ENCODE measurements around the gene ARMC9. TPM values are rescaled to one million over a fixed set of nuclear protein-coding genes. Genes with fewer than 3 reads are reported as not detected.

ARMC9 gene
- total RNA-seq, 1 experiment from 2014 or later: 42.7 TPM

- ChIA-PET CTCF (interaction anchor here (0.6 kb wide), 1 partner anchor 142 kb away, joined by 3 read pairs; no protein-coding TSS in a partner anchor), POLR2A (no interaction called here)
- no peaks in the 10 kb centered on the region for H3K4me1 ChIP-seq (ENCODE audit: control insufficient read depth, insufficient read depth, low read length)
- no peak for ATAC-seq
- no peaks in the 10 kb centered on the region for H3K27me3 ChIP-seq (ENCODE audit: control insufficient read depth, insufficient read depth, low read length)
- in situ Hi-C loops (cut with HindIII; ENCODE audit: low pct_unique_long_range_greater_than_20kb, low sequenced_read_pairs): loop anchor here (10.0 kb wide), 1 partner anchor 54 kb away; no protein-coding TSS in a partner anchor
- H3K9me3 ChIP-seq (ENCODE audit: control insufficient read depth, insufficient read depth, low read depth, low read length): no peaks in the 10 kb centered on the region
- no peak for TF ChIP-seq SIN3A (IDR thresholded peaks at IDR 0.05; ENCODE audit: borderline replicate concordance, insufficient read depth, low read depth, low read length)
- no peak for TF ChIP-seq CTCF (IDR thresholded peaks at IDR 0.05)
- no peak for TF ChIP-seq TCF7L2 (IDR thresholded peaks at IDR 0.05; ENCODE audit: low read depth, low read length)
- TF ChIP-seq POLR2AphosphoS5 (IDR thresholded peaks at IDR 0.05; ENCODE audit: low read depth, low read length): no peak
- TF ChIP-seq REST (IDR thresholded peaks at IDR 0.05; ENCODE audit: insufficient read depth in 1 of 2, low read depth in 2 of 2, low read length in 1 of 2): no peak
- no peak for DNase-seq (ENCODE audit: low read depth, low spot score)
- no TSS peak for BruUV-seq (replicated peaks)
- H3K36me3 ChIP-seq (ENCODE audit: control insufficient read depth, insufficient read depth, low read length): no peaks in the 10 kb centered on the region; the same call in 1 of the 2 replicates
- no peak overlapping the region for H3K4me3 ChIP-seq (ENCODE audit: low read depth in 2 of 2, low read length in 2 of 2)
- no peak overlapping the region for H3K27ac ChIP-seq (ENCODE audit: low read length)
- intact Hi-C loops (cut with micrococcal nuclease; ENCODE audit: unreplicated experiment): no loop called here
Measured at GRCh38 chr2:231270221-231271114, 72.0 kb downstream of the ARMC9 start.

GRCh38 chr2:231272991-231273390 lies 74.6 kb downstream of the ARMC9 start:
- CTCF ChIA-PET: no interaction called here
- intact Hi-C loops (cut with micrococcal nuclease; ENCODE audit: unreplicated experiment) (no loop called here), in situ Hi-C loops (cut with HindIII; ENCODE audit: low pct_unique_long_range_greater_than_20kb, low sequenced_read_pairs) (loop anchor here (10.0 kb wide), 1 partner anchor 52 kb away; no protein-coding TSS in a partner anchor)
- TF ChIP-seq SIN3A (IDR thresholded peaks at IDR 0.05; ENCODE audit: borderline replicate concordance, insufficient read depth, low read depth, low read length) (no peak), CTCF (IDR thresholded peaks at IDR 0.05) (no peak), REST (IDR thresholded peaks at IDR 0.05; ENCODE audit: insufficient read depth in 1 of 2, low read depth in 2 of 2, low read length in 1 of 2) (no peak), POLR2AphosphoS5 (IDR thresholded peaks at IDR 0.05; ENCODE audit: low read depth, low read length) (no peak), TCF7L2 (IDR thresholded peaks at IDR 0.05; ENCODE audit: low read depth, low read length) (no peak)
- ATAC-seq (no peak), DNase-seq (ENCODE audit: low read depth, low spot score) (no peak)
- Histone ChIP-seq H3K9me3 (ENCODE audit: control insufficient read depth, insufficient read depth, low read depth, low read length) (no peaks in the 10 kb centered on the region), H3K27ac (ENCODE audit: low read length) (no peak overlapping the region), H3K27me3 (ENCODE audit: control insufficient read depth, insufficient read depth, low read length) (no peaks in the 10 kb centered on the region), H3K4me1 (ENCODE audit: control insufficient read depth, insufficient read depth, low read length) (no peaks in the 10 kb centered on the region), H3K4me3 (ENCODE audit: low read depth in 2 of 2, low read length in 2 of 2) (no peak overlapping the region), H3K36me3 (ENCODE audit: control insufficient read depth, insufficient read depth, low read length) (no peaks in the 10 kb centered on the region; the same call in none of the 2 replicates)
- no TSS peak for BruUV-seq (replicated peaks)
- POLR2A ChIA-PET: no interaction called here
